ENCODE data around the gene SPDYE1. TPM values are rescaled to one million over a fixed set of nuclear protein-coding genes. Genes with fewer than 3 reads are reported as not detected.
"Not testable (repeated sequence)": the region's sequence is repeated elsewhere in the genome, so short reads cannot be mapped to it uniquely, and the experiment has no call there.

SPDYE1 gene
- not detected in 2 replicates for total RNA-seq (ENCODE audit: low replicate concordance)

- DNase-seq (ENCODE audit: low read depth); H3K4me3 ChIP-seq (ENCODE audit: low read depth, low read length): not testable (repeated sequence)
Measured at GRCh38 chr7:43997532-43997931, at the start of gene SPDYE1. SPDYE1 (plus strand) TSS chr7:43997897; CDS start chr7:43999950, 2,053 bp downstream.

GRCh38 chr7:43952028-43952427, 45.7 kb upstream of the SPDYE1 start:
- H3K4me3 ChIP-seq (ENCODE audit: low read depth, low read length): no peak overlapping the region
- no peak for DNase-seq (ENCODE audit: low read depth)
- TF ChIP-seq CTCF (IDR thresholded peaks at IDR 0.05; ENCODE audit: insufficient read depth, low read length): no peak

GRCh38 chr7:43953071-43953470, 44.6 kb upstream of the SPDYE1 start:
- H3K4me3 ChIP-seq (ENCODE audit: low read depth, low read length): no peak overlapping the region
- no peak for DNase-seq (ENCODE audit: low read depth)
- no peak for TF ChIP-seq CTCF (IDR thresholded peaks at IDR 0.05; ENCODE audit: insufficient read depth, low read length)

- peak; percentile 52 for TF ChIP-seq CTCF (IDR thresholded peaks at IDR 0.05; ENCODE audit: insufficient read depth, low read length)
- H3K4me3 ChIP-seq (ENCODE audit: low read depth, low read length): no peak overlapping the region
- DNase-seq (ENCODE audit: low read depth): peak; percentile 58
Measured at GRCh38 chr7:43954524-43955228, 43.0 kb upstream of the SPDYE1 start.

- TF ChIP-seq CTCF (IDR thresholded peaks at IDR 0.05; ENCODE audit: insufficient read depth, low read length): no peak
- DNase-seq (ENCODE audit: low read depth): no peak
- H3K4me3 ChIP-seq (ENCODE audit: low read depth, low read length): no peak overlapping the region
Measured at GRCh38 chr7:43956027-43956426, 41.7 kb upstream of the SPDYE1 start.

GRCh38 chr7:43960933-43961332, 36.8 kb upstream of the SPDYE1 start:
- DNase-seq (ENCODE audit: low read depth): no peak
- no peak overlapping the region for H3K4me3 ChIP-seq (ENCODE audit: low read depth, low read length)
- TF ChIP-seq CTCF (IDR thresholded peaks at IDR 0.05; ENCODE audit: insufficient read depth, low read length): no peak

- H3K4me3 ChIP-seq (ENCODE audit: low read depth, low read length); DNase-seq (ENCODE audit: low read depth): not testable (repeated sequence)
Measured at GRCh38 chr7:43966392-43966791, 31.3 kb upstream of the SPDYE1 start.

- H3K4me3 ChIP-seq (ENCODE audit: low read depth, low read length); DNase-seq (ENCODE audit: low read depth): not testable (repeated sequence)
Measured at GRCh38 chr7:43968172-43969040, 29.3 kb upstream of the SPDYE1 start.

GRCh38 chr7:43969586-43969985, 28.1 kb upstream of the SPDYE1 start:
- H3K4me3 ChIP-seq (ENCODE audit: low read depth, low read length); DNase-seq (ENCODE audit: low read depth): not testable (repeated sequence)

- not testable (repeated sequence) for H3K4me3 ChIP-seq (ENCODE audit: low read depth, low read length); DNase-seq (ENCODE audit: low read depth)
Measured at GRCh38 chr7:43970698-43971097, 27.0 kb upstream of the SPDYE1 start.

- DNase-seq (ENCODE audit: low read depth); H3K4me3 ChIP-seq (ENCODE audit: low read depth, low read length): not testable (repeated sequence)
Measured at GRCh38 chr7:43974033-43974573, 23.6 kb upstream of the SPDYE1 start.

All from fibroblast of the aortic adventitia (primary cell).